OCI-LY7 (cell line): ENCODE data around the gene EPHX1. TPM values are rescaled to one million over a fixed set of nuclear protein-coding genes. Genes with fewer than 3 reads are reported as not detected.

Experiments
- BruUV-seq: library from RNA; stranded (reverse); fragments of 400-500 nt; replicated peaks from 2 replicates; lab custom pipeline; 2021; lab: Mats Ljungman, UMichigan
- CTCF ChIA-PET: fragments of 300-600 bp; sonication (Branson Sonifier 250); formaldehyde crosslinking; loops from one replicate; lab custom pipeline; 2022; ENCODE audit warnings: antibody characterized with exemption; ENCODE audit not compliant: unreplicated experiment; lab: Charles Lee
- POLR2A ChIA-PET: fragments of 300-600 bp; sonication (Branson Sonifier 250); formaldehyde crosslinking; loops from one replicate; lab custom pipeline; 2022; ENCODE audit warnings: antibody characterized with exemption; lab: Charles Lee
- DNase-seq: peaks from one replicate; pipeline ENCODE4 v3.0.0-alpha.2; 2015; ENCODE audit warnings: low spot score
- H2AFZ ChIP-seq: fragments of 200-600 bp; sonication (generic), shearing (Covaris generic); 2 replicates; pipeline ENCODE4 v1.6.1; 2014; ENCODE audit warnings: mild to moderate bottlenecking, antibody characterized with exemption, low read length, moderate library complexity
- H3K27ac ChIP-seq: fragments of 200-600 bp; sonication (generic); 2 replicates; pipeline ENCODE4 v1.5.1; 2014; ENCODE audit warnings: mixed run types, low read depth, mild to moderate bottlenecking, moderate library complexity, low read length, inconsistent platforms; ENCODE audit not compliant: poor library complexity, severe bottlenecking
- H3K36me3 ChIP-seq: fragments of 200-600 bp; sonication (generic); 2 replicates; pipeline ENCODE4 v1.6.1; 2014; ENCODE audit warnings: mild to moderate bottlenecking, antibody characterized with exemption, low read length, moderate library complexity, mixed read lengths; ENCODE audit not compliant: insufficient read depth
- H3K4me1 ChIP-seq: fragments of 200-600 bp; sonication (generic); 2 replicates; pipeline ENCODE4 v1.5.1; 2014; ENCODE audit warnings: mild to moderate bottlenecking, low read length; ENCODE audit not compliant: insufficient read depth, poor library complexity, severe bottlenecking
- H3K4me2 ChIP-seq: fragments of 200-600 bp; sonication (generic); 2 replicates; pipeline ENCODE4 v1.6.1; 2014; ENCODE audit warnings: mild to moderate bottlenecking, low read length
- H3K4me3 ChIP-seq: fragments of 200-600 bp; sonication (generic); 2 replicates; pipeline ENCODE4 v1.5.1; 2014; ENCODE audit warnings: mild to moderate bottlenecking, low read depth, low read length; ENCODE audit not compliant: poor library complexity, severe bottlenecking
- H3K79me2 ChIP-seq: fragments of 200-600 bp; sonication (generic); 2 replicates; pipeline ENCODE4 v1.6.1; 2016; ENCODE audit warnings: low read depth, mild to moderate bottlenecking, low read length, moderate library complexity, mixed read lengths; ENCODE audit not compliant: insufficient read depth
- H3K9me2 ChIP-seq: fragments of 200-600 bp; sonication (generic); 2 replicates; pipeline ENCODE4 v1.6.1; 2016; ENCODE audit warnings: mild to moderate bottlenecking, low read length, mixed read lengths; ENCODE audit not compliant: insufficient read depth
- H3K9me3 ChIP-seq: fragments of 200-600 bp; sonication (generic); 2 replicates; pipeline ENCODE4 v1.6.1; 2014; ENCODE audit warnings: mild to moderate bottlenecking, mixed run types, low read length, mixed read lengths
- H4K20me1 ChIP-seq: fragments of 200-600 bp; sonication (generic); 2 replicates; pipeline ENCODE4 v1.6.1; 2014; ENCODE audit warnings: mild to moderate bottlenecking, antibody characterized with exemption, low read length, moderate library complexity, mixed read lengths; ENCODE audit not compliant: insufficient read depth
- EZH2phosphoT487 ChIP-seq: fragments of 200-600 bp; sonication (generic); IDR thresholded peaks from 2 replicates; pipeline ENCODE4 v1.6.1; 2018; ENCODE audit warnings: low read depth, borderline replicate concordance, mild to moderate bottlenecking, mixed run types, antibody characterized with exemption, low read length, moderate library complexity, mixed read lengths
- intact Hi-C: fragments of 100-400 bp; cut with micrococcal nuclease; formaldehyde crosslinking; loops from one replicate; pipeline ENCODE4 v1.10.0; 2022; ENCODE audit not compliant: unreplicated experiment
- total RNA-seq, 2 experiments: library from RNA; depleted of rRNA in 1 of 2; stranded (reverse); fragments of >200 nt in 1 of 2; shearing (Covaris generic) in 1 of 2; gene quantifications; 2 replicates each; pipeline ENCODE4 v1.2.3, GENCODE V29; 2014 to 2022
- TF ChIP-seq, protein P1 (sequence below): fragments of 200-600 bp; sonication (generic); conservative IDR thresholded peaks from 2 replicates; pipeline ENCODE4 v1.5.1; 2014; ENCODE audit warnings: mild to moderate bottlenecking, antibody characterized with exemption, low read length, moderate library complexity, mixed read lengths

EPHX1 gene
- total RNA-seq, 2 experiments from 2014 or later, result 0.44 to 1.3 TPM

DNA sequence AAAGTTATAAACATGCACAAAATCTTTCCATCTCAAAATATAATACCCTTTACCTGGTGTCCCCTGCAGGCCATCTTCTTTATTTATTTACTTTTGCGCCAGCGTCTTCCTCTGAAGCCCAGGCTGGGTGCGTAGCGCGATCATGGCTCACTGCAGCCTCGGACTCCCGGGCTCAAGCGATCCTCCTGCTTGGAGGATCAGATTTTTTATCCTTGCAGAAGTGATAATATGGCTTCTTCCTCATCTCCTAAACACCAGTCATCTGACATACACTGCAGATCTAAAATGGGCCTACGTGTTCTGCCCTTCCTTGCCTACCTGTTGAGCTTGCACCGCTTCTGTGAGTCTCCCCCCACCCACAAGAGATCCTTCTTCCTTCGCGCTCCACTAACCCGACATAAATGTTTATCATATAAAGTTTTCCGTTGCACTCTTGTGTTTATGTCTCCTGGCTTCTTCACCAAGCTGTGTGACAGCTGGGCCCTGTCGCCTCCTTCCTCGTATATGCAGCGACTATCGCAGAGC lies 32.8 kb upstream of the EPHX1 start:
- peak overlapping the region; percentile 79 for H2AFZ ChIP-seq
- no peaks in the 10 kb centered on the region for H3K9me3 ChIP-seq
- H3K4me3 ChIP-seq, result peak overlapping the region; percentile 78
- no peak for DNase-seq
- intact Hi-C loops, result loop anchor here (1.0 to 2.0 kb wide), 4 partner anchors 71 to 199 kb away; partner anchors contain the start of gene ENAH
- no TSS peak for BruUV-seq
- H4K20me1 ChIP-seq, result peaks cover 19% of the 10 kb centered on the region; the same call in 1 of the 2 replicates
- H3K79me2 ChIP-seq, result peaks cover 53% of the 10 kb centered on the region
- peaks cover 56% of the 10 kb centered on the region for H3K4me1 ChIP-seq
- POLR2A ChIA-PET, result interaction anchor here (0.5 to 3.0 kb wide), 24 partner anchors 8 to 337 kb away, joined by 3 to 14 read pairs (median 4); partner anchors contain the start of genes PYCR2 and TMEM63A
- CTCF ChIA-PET, result interaction anchor here (0.5 to 2.2 kb wide), 8 partner anchors 10 to 359 kb away, joined by 3 to 11 read pairs (median 3); no protein-coding TSS in a partner anchor
- TF ChIP-seq, protein P1, sequence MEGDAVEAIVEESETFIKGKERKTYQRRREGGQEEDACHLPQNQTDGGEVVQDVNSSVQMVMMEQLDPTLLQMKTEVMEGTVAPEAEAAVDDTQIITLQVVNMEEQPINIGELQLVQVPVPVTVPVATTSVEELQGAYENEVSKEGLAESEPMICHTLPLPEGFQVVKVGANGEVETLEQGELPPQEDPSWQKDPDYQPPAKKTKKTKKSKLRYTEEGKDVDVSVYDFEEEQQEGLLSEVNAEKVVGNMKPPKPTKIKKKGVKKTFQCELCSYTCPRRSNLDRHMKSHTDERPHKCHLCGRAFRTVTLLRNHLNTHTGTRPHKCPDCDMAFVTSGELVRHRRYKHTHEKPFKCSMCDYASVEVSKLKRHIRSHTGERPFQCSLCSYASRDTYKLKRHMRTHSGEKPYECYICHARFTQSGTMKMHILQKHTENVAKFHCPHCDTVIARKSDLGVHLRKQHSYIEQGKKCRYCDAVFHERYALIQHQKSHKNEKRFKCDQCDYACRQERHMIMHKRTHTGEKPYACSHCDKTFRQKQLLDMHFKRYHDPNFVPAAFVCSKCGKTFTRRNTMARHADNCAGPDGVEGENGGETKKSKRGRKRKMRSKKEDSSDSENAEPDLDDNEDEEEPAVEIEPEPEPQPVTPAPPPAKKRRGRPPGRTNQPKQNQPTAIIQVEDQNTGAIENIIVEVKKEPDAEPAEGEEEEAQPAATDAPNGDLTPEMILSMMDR, result no peak
- no peak for TF ChIP-seq EZH2phosphoT487
- H3K36me3 ChIP-seq, result peaks cover 36% of the 10 kb centered on the region
- peak overlapping the region; percentile 91 for H3K27ac ChIP-seq
- H3K9me2 ChIP-seq, result no peaks in the 10 kb centered on the region
- peak overlapping the region; percentile 67 for H3K4me2 ChIP-seq

DNA sequence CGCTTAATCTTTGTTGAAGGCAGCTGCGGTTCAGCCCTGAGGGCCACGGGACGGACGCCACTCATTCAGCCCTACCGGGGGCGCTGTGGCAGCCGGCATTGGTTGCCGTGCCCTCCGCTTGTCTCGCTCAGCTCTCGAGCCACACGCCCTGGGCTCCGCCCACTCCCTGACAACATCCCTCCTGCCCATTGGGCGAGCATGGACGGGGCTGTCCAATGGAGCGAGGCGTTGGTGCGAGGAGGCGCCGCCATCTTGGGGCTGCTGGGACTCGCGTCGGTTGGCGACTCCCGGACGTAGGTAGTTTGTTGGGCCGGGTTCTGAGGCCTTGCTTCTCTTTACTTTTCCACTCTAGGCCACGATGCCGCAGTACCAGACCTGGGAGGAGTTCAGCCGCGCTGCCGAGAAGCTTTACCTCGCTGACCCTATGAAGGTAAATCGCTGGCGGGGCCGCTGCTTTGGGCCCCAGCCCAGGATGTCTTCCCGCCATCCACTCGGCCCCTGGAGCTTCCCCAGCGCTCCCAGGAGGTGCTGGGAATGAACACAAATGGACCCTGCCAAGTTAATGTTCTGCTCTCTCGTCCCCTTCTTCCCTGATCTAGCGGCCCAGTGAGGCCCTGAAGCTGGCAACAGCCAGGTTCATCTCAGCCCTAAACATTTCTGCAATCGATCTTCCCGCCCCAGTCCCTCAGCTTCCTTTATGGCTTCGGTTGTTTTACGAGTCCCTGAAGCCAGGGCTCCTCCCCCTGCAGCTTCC lies 32.2 kb upstream of the EPHX1 start, which contains the start of gene SRP9:
SRP9 (plus strand) TSS at position 244 of the 754 bp plus-strand sequence; CDS start at position 359, 115 bp downstream.
- ChIA-PET POLR2A (interaction anchor here (0.5 to 3.0 kb wide), 34 partner anchors 8 to 337 kb away, joined by 3 to 14 read pairs (median 4); partner anchors contain the start of genes PYCR2 and TMEM63A), CTCF (interaction anchor here (0.7 to 2.2 kb wide), 8 partner anchors 10 to 301 kb away, joined by 3 to 11 read pairs (median 3); no protein-coding TSS in a partner anchor)
- intact Hi-C loops, result loop anchor here (1.0 to 2.0 kb wide), 4 partner anchors 71 to 199 kb away; partner anchors contain the start of gene ENAH
- peak; percentile 100 for DNase-seq
- TF ChIP-seq, protein P1, result peak; percentile 91
- no peak for TF ChIP-seq EZH2phosphoT487
- BruUV-seq, result TSS peak; percentile 88
- Histone ChIP-seq H2AFZ (peak within 1 kb of the TSS; percentile 79), H3K4me2 (peak within 1 kb of the TSS; percentile 87), H3K4me3 (peak within 1 kb of the TSS; percentile 78), H3K36me3 (peaks cover 42% of the 10 kb centered on the region), H3K4me1 (peaks cover 56% of the 10 kb centered on the region), H3K9me3 (no peaks in the 10 kb centered on the region), H4K20me1 (peaks cover 24% of the 10 kb centered on the region; the same call in 1 of the 2 replicates), H3K9me2 (no peaks in the 10 kb centered on the region), H3K27ac (peak within 1 kb of the TSS; percentile 91), H3K79me2 (peaks cover 59% of the 10 kb centered on the region)
